ENCODE measurements around the gene F2R. TPM values are rescaled to one million over a fixed set of nuclear protein-coding genes. Genes with fewer than 3 reads are reported as not detected.
"Not testable (repeated sequence)": the region's sequence is repeated elsewhere in the genome, so short reads cannot be mapped to it uniquely, and the experiment has no call there.

F2R gene
- total and polyA plus RNA-seq, 10 donors, result 4.7 to 128 (median 70.8) TPM

DNA sequence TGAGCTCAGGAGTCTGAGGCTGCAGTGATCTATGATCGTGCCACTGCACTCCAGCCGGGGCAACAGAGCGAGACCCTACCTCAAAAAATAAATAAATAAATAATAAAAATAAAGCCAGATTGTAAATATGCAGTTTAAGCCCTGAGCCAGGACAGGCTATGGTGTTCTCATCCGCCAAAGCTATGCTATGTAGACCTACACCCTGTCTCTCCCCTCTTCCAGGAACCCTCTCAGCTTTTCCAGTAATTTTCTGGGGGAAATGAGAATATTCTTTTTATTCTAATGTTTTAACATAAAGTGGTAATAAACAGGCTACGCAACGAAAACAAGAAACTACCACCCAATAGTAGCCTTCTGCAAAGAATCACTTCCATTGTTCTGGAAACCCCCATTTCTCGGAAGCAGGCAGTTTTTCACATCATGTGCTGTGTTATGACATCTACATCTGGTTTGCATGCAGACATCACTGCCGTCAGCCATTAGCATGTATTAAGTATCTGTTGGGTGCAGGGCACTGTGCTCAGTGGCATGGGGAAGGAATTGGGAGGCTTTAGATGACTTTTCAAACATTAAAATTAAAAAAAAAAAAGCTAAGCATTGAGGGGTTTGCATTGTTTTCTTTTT lies 38.0 kb upstream of the F2R start:
- H3K27ac ChIP-seq, result no peak overlapping the region
- no peaks in the 10 kb centered on the region for H3K9me3 ChIP-seq
- DNase-seq, result no peak
- H3K4me3 ChIP-seq, result no peak overlapping the region
- H3K27me3 ChIP-seq (replicated peaks in 1 of 7), result no peaks in the 10 kb centered on the region
- TF ChIP-seq POLR2AphosphoS5 (IDR thresholded peaks at IDR 0.05) (no peak), POLR2A (IDR thresholded peaks at IDR 0.05) (no peak)
- TF ChIP-seq, protein P1, sequence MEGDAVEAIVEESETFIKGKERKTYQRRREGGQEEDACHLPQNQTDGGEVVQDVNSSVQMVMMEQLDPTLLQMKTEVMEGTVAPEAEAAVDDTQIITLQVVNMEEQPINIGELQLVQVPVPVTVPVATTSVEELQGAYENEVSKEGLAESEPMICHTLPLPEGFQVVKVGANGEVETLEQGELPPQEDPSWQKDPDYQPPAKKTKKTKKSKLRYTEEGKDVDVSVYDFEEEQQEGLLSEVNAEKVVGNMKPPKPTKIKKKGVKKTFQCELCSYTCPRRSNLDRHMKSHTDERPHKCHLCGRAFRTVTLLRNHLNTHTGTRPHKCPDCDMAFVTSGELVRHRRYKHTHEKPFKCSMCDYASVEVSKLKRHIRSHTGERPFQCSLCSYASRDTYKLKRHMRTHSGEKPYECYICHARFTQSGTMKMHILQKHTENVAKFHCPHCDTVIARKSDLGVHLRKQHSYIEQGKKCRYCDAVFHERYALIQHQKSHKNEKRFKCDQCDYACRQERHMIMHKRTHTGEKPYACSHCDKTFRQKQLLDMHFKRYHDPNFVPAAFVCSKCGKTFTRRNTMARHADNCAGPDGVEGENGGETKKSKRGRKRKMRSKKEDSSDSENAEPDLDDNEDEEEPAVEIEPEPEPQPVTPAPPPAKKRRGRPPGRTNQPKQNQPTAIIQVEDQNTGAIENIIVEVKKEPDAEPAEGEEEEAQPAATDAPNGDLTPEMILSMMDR (IDR thresholded peaks at IDR 0.05 in 8 of 11, conservative IDR thresholded peaks at IDR 0.05 in 3 of 11), result no peak
- intact Hi-C loops (cut with DNase I; ENCODE audit: low total_unique reads), result no loop called here
- H3K36me3 ChIP-seq, result peaks cover 0 to 68% (median 14%) of the 10 kb centered on the region in 6 donors
- WGBS, 5 donors, result 87 to 94% (median 90%) methylated on average over 8 of the region's 8 CpGs
- no peaks in the 10 kb centered on the region for H3K4me1 ChIP-seq

DNA sequence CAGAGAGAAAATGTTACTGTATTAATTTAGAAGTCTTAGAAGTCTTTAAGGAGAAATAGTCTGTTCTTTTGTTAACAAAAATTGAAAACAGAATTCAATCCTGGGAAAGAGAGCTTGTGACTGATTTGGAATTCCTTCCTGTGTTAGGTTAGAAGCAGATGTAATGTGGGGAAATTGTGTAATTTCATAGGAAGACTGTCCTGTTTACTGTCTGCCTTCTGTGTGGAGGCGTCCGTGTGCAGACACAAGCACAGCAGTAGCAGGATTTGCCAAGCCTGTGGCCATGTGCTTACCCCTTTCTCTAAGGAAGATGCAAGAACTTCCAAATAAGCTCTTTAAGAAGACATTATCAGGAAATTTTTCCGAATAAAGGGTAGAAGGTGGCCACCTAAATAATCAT lies 36.7 kb upstream of the F2R start:
- Histone ChIP-seq H3K4me3 (no peak overlapping the region), H3K36me3 (peaks cover 0 to 68% (median 17%) of the 10 kb centered on the region in 6 donors), H3K4me1 (peaks cover 0 to 8% (median under 1%) of the 10 kb centered on the region in 6 donors), H3K27me3 (replicated peaks in 1 of 7) (no peaks in the 10 kb centered on the region), H3K9me3 (no peaks in the 10 kb centered on the region), H3K27ac (no peak overlapping the region)
- TF ChIP-seq POLR2A (IDR thresholded peaks at IDR 0.05) (no peak), POLR2AphosphoS5 (IDR thresholded peaks at IDR 0.05) (no peak)
- TF ChIP-seq, protein P1 (IDR thresholded peaks at IDR 0.05 in 8 of 11, conservative IDR thresholded peaks at IDR 0.05 in 3 of 11), result no peak
- intact Hi-C loops (cut with DNase I; ENCODE audit: low total_unique reads), result no loop called here
- no peak for DNase-seq
- 69 to 91% (median 71%) methylated on average over 3 of the region's 3 CpGs for WGBS, 5 donors

DNA sequence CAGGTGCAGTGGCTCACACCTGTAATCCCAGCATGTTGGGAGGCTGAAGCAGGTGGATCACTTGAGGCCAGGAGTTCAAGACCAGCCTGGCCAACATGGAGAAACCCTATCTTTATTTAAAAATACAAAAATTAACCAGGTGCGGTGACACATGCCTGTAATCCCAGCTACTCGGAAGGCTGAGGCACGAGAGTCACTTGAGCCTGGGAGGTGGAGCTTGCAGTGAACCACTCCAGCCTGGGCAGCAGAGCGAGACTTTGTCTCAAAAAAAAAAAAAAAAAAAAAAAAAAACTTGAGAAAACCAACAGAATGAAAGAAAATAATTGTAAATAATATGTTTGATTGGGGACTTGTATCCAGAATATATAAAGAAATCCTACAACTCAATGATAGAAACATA lies 35.1 kb upstream of the F2R start:
- H3K9me3 ChIP-seq; DNase-seq; intact Hi-C loops (cut with DNase I; ENCODE audit: low total_unique reads); H3K27ac ChIP-seq; H3K27me3 ChIP-seq (replicated peaks in 1 of 7); H3K4me3 ChIP-seq: not testable (repeated sequence)
- Histone ChIP-seq H3K4me1 (peaks cover 0 to 16% (median 4%) of the 10 kb centered on the region in 6 donors), H3K36me3 (peaks cover 0 to 65% (median 13%) of the 10 kb centered on the region in 6 donors)
- 80 to 96% (median 88%) methylated on average over 4 of the region's 4 CpGs for WGBS, 5 donors

DNA sequence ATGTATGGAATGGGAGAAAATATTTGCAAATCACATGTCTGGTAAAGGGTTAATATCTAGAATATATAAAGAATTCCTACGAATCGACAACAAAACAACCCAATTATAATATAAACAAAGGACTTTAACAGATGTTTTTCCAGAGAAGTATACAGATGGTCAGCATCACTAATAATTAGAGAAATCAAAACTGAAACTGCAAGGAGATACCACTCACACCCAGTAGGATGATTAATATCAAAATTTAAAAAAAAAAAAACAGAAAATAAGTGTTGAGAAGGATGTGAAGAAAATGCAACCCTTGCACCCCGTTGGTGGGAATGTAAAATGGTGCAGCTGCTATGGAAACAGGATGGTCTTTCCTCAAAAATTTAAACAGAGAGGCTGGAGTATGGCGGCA lies 34.6 kb upstream of the F2R start:
- Histone ChIP-seq H3K4me1 (peaks cover 0 to 16% (median 4%) of the 10 kb centered on the region in 6 donors), H3K4me3 (no peak overlapping the region), H3K27me3 (replicated peaks in 1 of 7) (no peaks in the 10 kb centered on the region), H3K27ac (no peak overlapping the region), H3K9me3 (no peaks in the 10 kb centered on the region), H3K36me3 (peaks cover 0 to 65% (median 13%) of the 10 kb centered on the region in 6 donors)
- WGBS, 5 donors, result 62 to 81% (median 74%) methylated on average over 4 of the region's 4 CpGs
- TF ChIP-seq, protein P1 (IDR thresholded peaks at IDR 0.05 in 8 of 11, conservative IDR thresholded peaks at IDR 0.05 in 3 of 11), result no peak
- TF ChIP-seq POLR2AphosphoS5 (IDR thresholded peaks at IDR 0.05), result no peak
- no peak for TF ChIP-seq POLR2A (IDR thresholded peaks at IDR 0.05)
- DNase-seq, result no peak
- intact Hi-C loops (cut with DNase I; ENCODE audit: low total_unique reads), result no loop called here
